Measurements from ENCODE around the gene PCBP3.

PCBP3 gene

GRCh38 chr21:45792682-45793383, 149.3 kb downstream of the PCBP3 start:
- TF ChIP-seq CTCF (conservative IDR thresholded peaks at IDR 0.05), result no peak
- H3K27ac ChIP-seq, result peak overlapping the region; percentile 71

GRCh38 chr21:45794027-45794426, 150.5 kb downstream of the PCBP3 start:
- H3K27ac ChIP-seq, result peak overlapping the region; percentile 71
- no peak for TF ChIP-seq CTCF (conservative IDR thresholded peaks at IDR 0.05)

- no peak for TF ChIP-seq CTCF (conservative IDR thresholded peaks at IDR 0.05)
- no peak overlapping the region for H3K27ac ChIP-seq
These were observed 152.5 kb downstream of the PCBP3 start for GRCh38 chr21:45796003-45796402.

GRCh38 chr21:45797338-45797737, 153.8 kb downstream of the PCBP3 start:
- no peak overlapping the region for H3K27ac ChIP-seq
- no peak for TF ChIP-seq CTCF (conservative IDR thresholded peaks at IDR 0.05)

- no peak for TF ChIP-seq CTCF (conservative IDR thresholded peaks at IDR 0.05)
- no peak overlapping the region for H3K27ac ChIP-seq
These were observed 156.3 kb downstream of the PCBP3 start for GRCh38 chr21:45799765-45800338.

GRCh38 chr21:45800339-45801080, 157.0 kb downstream of the PCBP3 start:
- TF ChIP-seq CTCF (conservative IDR thresholded peaks at IDR 0.05), result no peak
- no peak overlapping the region for H3K27ac ChIP-seq

GRCh38 chr21:45801129-45801964, 157.8 kb downstream of the PCBP3 start:
- H3K27ac ChIP-seq, result no peak overlapping the region
- no peak for TF ChIP-seq CTCF (conservative IDR thresholded peaks at IDR 0.05)
